BLaER1 treated with 17β-estradiol and CSF1 and Interleukin-3, amounts not matched to agents 10 nM and 100 nM (cell line): ENCODE measurements around the gene SORCS2.

Source experiments
- H3K27ac ChIP-seq, 11 experiments: shearing (Covaris generic); formaldehyde crosslinking; 2 replicates each; pipeline ENCODE4 v1.8.1; 2022
- H3K27me3 ChIP-seq, 11 experiments: shearing (Covaris generic); formaldehyde crosslinking; 2 replicates each; pipeline ENCODE4 v1.8.1; 2022
- H3K36me3 ChIP-seq, 11 experiments: shearing (Covaris generic); formaldehyde crosslinking; 2 replicates each; pipeline ENCODE4 v1.8.1; 2022
- H3K4me1 ChIP-seq, 10 experiments: shearing (Covaris generic); formaldehyde crosslinking; 2 replicates each; pipeline ENCODE4 v1.8.1; 2022
- H3K4me2 ChIP-seq, 11 experiments: shearing (Covaris generic); formaldehyde crosslinking; 2 replicates each; pipeline ENCODE4 v1.8.1; 2022
- H3K4me3 ChIP-seq, 10 experiments: shearing (Covaris generic); formaldehyde crosslinking; 2 replicates each; pipeline ENCODE4 v1.8.1; 2022
- H3K9ac ChIP-seq, 11 experiments: shearing (Covaris generic); formaldehyde crosslinking; 2 replicates each; pipeline ENCODE4 v1.8.1; 2022
- H3K9me3 ChIP-seq, 11 experiments: shearing (Covaris generic); formaldehyde crosslinking; replicated peaks in 1 of 11; 2 replicates each; pipeline ENCODE4 v1.8.1; 2022
- H4K20me1 ChIP-seq, 11 experiments: shearing (Covaris generic); formaldehyde crosslinking; 2 replicates each; pipeline ENCODE4 v1.8.1; 2022
- Cebpa-rat ChIP-seq, 11 experiments: shearing (Covaris generic); IDR thresholded peaks; 2 replicates each; pipeline ENCODE4 v1.8.1; 2022

SORCS2 gene

DNA sequence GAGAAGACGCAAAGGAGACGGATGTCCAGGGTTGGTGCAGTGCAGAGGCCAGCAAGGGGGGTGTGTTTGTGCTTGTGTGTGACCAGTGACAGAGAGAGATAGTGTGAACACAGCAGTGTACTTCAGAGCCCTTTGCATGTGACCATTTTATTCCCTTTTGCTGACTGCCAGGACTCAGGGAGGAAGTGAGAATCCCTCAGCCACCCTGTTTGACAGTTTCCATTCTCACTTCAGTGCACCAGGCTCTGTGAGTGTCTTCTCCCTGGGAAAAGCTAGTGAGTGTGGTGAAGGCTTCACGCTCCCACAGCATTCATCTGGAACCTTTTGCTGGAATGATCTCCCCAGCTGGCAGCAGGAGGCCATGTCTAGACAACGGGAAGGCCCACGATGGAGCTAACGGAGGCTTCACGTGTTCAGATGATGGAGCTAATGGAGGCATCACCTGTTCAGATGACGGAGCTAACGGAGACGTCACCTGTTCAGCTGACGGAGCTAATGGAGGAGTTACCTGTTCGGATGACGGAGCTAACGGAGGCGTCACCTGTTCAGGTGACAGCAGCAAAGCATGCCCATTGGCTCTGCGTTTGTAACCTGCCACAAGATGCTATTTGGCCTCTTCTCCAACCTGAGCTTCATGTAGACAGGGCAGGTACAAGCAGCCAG lies 551.9 kb downstream of the SORCS2 start:
- peaks cover 34 to 71% (median 39%) of the 10 kb centered on the region in 10 experiments for H3K4me1 ChIP-seq
- H3K4me3 ChIP-seq: 0 out of 20 replicates have a peak overlapping the region, but pooled peaks of 1 of the 10 experiments have one; percentile 29
- no peaks in the 10 kb centered on the region for H3K36me3 ChIP-seq
- peaks cover 0 to 7% (median 0%) of the 10 kb centered on the region in 11 experiments; a peak in 2 of 22 replicates for H3K27me3 ChIP-seq
- H3K4me2 ChIP-seq: peak overlapping the region; percentile 57 to 97 (median 81)
- no peaks in the 10 kb centered on the region for H3K9me3 ChIP-seq
- peak overlapping the region in 4 of 11 experiments; percentile 43 to 55 (median 44); a peak in 7 of 22 replicates for H3K9ac ChIP-seq
- H3K27ac ChIP-seq: peak overlapping the region in 10 of 11 experiments; percentile 5 to 70 (median 54); a peak in 14 of 22 replicates
- peaks cover 0 to 12% (median 0%) of the 10 kb centered on the region in 11 experiments; a peak in 3 of 22 replicates for H4K20me1 ChIP-seq
- no peak for TF ChIP-seq Cebpa-rat (IDR thresholded peaks at IDR 0.05)

DNA sequence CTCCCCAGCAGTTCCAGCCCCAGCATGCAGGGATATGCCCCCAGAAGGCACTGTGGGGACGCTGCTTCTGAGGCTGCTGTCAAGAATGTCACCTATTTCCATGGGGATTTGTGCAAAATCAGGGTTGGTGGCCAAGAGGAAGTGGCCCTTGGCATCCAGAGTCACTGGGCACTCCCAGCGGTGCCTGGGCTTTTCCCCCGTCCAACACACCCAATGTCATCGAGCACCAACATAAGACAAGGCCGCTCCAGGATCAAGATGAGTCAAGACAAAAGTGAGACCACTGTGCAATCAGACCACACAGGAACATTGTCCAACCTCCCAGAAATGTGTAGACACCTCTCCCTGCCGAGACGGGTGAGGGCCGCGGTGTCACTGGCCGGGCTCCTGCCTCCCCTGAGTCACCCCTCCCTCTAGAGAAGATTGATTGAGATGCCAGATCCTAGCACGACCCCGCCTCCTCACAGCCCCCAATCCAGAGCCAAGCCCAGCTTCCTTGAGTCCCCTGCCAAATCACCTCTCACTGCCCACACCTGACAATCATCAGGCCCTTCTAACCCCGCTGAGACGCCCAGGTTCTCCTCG lies 553.1 kb downstream of the SORCS2 start:
- Histone ChIP-seq H3K4me2 (peak overlapping the region; percentile 57 to 97 (median 81)), H3K36me3 (no peaks in the 10 kb centered on the region), H3K4me1 (peaks cover 26 to 79% (median 31%) of the 10 kb centered on the region in 10 experiments), H4K20me1 (peaks cover 0 to 5% (median 0%) of the 10 kb centered on the region in 11 experiments; a peak in 2 of 22 replicates), H3K9ac (no peak overlapping the region), H3K27me3 (no peaks in the 10 kb centered on the region), H3K27ac (no peak overlapping the region; a peak in 1 of 22 replicates), H3K4me3 (no peak overlapping the region), H3K9me3 (no peaks in the 10 kb centered on the region)
- TF ChIP-seq Cebpa-rat (IDR thresholded peaks at IDR 0.05): no peak

DNA sequence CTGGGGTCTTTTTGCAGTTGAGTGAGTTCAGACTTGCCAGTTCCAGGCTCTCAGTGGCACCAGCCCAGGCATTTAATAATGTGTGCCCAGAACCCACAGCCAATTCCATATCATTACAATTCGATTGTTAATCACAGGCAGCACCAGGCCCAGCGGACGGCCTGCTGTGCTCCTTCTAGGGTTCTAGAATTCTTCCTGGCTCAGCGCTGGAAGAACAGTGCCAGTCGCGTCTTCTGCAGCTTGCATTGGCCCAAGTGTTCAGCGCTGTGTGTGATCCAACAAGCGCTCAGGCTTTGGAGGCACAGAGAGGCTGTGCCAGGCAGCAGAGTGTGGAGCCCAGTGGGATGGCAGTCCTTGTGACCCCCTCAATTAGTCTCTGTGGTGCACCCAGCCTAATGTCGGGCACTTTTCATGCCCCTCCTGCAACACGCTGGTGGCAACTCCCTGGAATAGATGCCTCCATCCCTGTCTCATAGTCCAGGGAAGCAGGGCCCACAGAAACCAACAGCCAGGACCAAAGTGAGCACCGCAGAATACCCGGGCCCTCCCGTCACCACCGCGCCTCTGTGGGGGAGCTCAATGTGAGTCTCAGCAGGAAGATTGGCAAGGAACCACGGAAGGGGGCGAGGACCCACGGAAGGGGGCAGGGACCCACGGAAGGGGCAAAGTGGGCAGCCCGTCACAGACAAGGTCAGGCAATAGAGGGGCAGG lies 554.2 kb downstream of the SORCS2 start:
- no peaks in the 10 kb centered on the region for H3K9me3 ChIP-seq
- H3K4me1 ChIP-seq: peaks cover 25 to 82% (median 32%) of the 10 kb centered on the region in 10 experiments
- H4K20me1 ChIP-seq: peaks cover 0 to 5% (median 0%) of the 10 kb centered on the region in 11 experiments; a peak in 2 of 22 replicates
- H3K27me3 ChIP-seq: no peaks in the 10 kb centered on the region
- H3K9ac ChIP-seq: no peak overlapping the region
- TF ChIP-seq Cebpa-rat (IDR thresholded peaks at IDR 0.05): no peak
- H3K4me3 ChIP-seq: no peak overlapping the region
- H3K36me3 ChIP-seq: no peaks in the 10 kb centered on the region
- no peak overlapping the region for H3K27ac ChIP-seq
- peak overlapping the region in 2 of 11 experiments; percentile 95 to 97; a peak in 5 of 22 replicates for H3K4me2 ChIP-seq

DNA sequence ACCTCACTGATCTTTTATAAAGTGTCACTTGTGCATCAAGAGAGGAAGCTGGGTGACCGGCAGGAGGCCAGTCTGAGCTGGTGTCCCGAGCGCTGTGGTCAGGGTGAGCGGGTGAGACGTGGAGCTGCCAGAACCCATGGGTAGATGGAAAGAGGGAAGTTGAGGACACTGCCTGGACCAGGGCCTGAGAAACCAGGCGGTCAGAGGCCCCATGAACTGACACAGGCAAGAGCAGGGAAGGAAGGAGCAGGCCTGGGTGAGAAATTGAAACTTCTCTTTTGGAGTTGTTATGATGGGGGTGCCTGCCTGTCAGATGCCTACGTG lies 554.7 kb downstream of the SORCS2 start:
- Histone ChIP-seq H3K27ac (peak overlapping the region in 2 of 11 experiments; percentile 7 to 31; a peak in 1 of 22 replicates), H3K27me3 (no peaks in the 10 kb centered on the region), H3K9ac (peak overlapping the region in 2 of 11 experiments; percentile 14 to 21; a peak in 1 of 22 replicates), H3K36me3 (no peaks in the 10 kb centered on the region), H3K4me2 (peak overlapping the region in 2 of 11 experiments; percentile 95 to 97; a peak in 5 of 22 replicates), H4K20me1 (peaks cover 0 to 5% (median 0%) of the 10 kb centered on the region in 11 experiments; a peak in 2 of 22 replicates), H3K4me3 (no peak overlapping the region), H3K4me1 (peaks cover 25 to 80% (median 32%) of the 10 kb centered on the region in 10 experiments), H3K9me3 (no peaks in the 10 kb centered on the region)
- no peak for TF ChIP-seq Cebpa-rat (IDR thresholded peaks at IDR 0.05)

DNA sequence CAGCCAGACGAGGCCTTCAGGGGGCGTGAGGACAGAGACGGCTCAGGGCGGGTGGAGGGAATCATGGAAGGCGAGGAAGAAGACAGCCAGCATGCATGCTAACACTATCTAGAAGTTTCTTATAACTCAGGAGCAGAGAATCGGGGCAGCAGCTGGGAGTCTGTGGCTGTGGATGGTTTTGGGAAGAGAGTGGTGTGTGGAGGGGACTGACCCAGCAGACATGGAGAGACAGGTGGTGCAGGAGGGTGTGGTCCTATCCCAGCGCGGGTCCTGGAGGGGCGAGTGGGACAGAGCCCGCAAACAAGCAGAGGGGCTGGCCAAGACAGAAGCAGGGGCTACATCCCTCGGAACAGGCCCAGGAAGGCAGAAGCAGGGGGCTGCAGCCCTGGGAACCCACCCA lies 555.2 kb downstream of the SORCS2 start:
- H3K4me3 ChIP-seq: no peak overlapping the region
- peak overlapping the region in 2 of 11 experiments; percentile 95 to 97; a peak in 4 of 22 replicates for H3K4me2 ChIP-seq
- TF ChIP-seq Cebpa-rat (IDR thresholded peaks at IDR 0.05): no peak
- H3K9me3 ChIP-seq: no peaks in the 10 kb centered on the region
- no peaks in the 10 kb centered on the region for H3K27me3 ChIP-seq
- H3K27ac ChIP-seq: peak overlapping the region in 2 of 11 experiments; percentile 7 to 31; a peak in 1 of 22 replicates
- peaks cover 26 to 77% (median 32%) of the 10 kb centered on the region in 10 experiments for H3K4me1 ChIP-seq
- peak overlapping the region in 2 of 11 experiments; percentile 14 to 21; a peak in 3 of 22 replicates for H3K9ac ChIP-seq
- no peaks in the 10 kb centered on the region for H3K36me3 ChIP-seq
- peaks cover 0 to 5% (median 0%) of the 10 kb centered on the region in 11 experiments; a peak in 2 of 22 replicates for H4K20me1 ChIP-seq

DNA sequence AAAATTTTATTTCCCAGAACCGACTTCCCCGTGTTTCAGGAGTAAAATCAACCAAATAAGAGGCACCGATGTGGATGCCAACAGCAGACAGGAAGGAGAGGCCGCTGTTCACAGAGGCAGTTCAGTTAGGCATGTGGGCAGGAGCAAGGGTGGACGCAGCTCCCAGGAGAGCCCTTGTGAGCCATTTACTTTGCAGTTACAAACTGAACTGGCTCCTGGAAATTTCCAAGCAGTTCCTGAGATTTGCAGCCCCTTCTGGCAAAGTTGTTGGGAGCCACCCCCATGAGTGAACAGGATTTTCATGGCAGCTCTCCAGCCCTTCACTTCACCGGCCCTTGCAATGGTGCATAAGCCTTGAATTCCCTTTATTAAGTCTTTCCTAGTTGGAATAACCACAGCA lies 558.2 kb downstream of the SORCS2 start:
- H3K4me1 ChIP-seq: peaks cover 0 to 57% (median 7%) of the 10 kb centered on the region in 10 experiments; a peak in 18 of 20 replicates
- TF ChIP-seq Cebpa-rat (IDR thresholded peaks at IDR 0.05): no peak
- H4K20me1 ChIP-seq: peaks cover 0 to 7% (median 0%) of the 10 kb centered on the region in 11 experiments; a peak in 2 of 22 replicates
- no peak overlapping the region for H3K27ac ChIP-seq
- no peak overlapping the region for H3K4me3 ChIP-seq
- H3K9ac ChIP-seq: no peak overlapping the region
- no peaks in the 10 kb centered on the region for H3K36me3 ChIP-seq
- peaks cover 0 to 4% (median 0%) of the 10 kb centered on the region in 11 experiments; a peak in 3 of 22 replicates for H3K27me3 ChIP-seq
- no peaks in the 10 kb centered on the region for H3K9me3 ChIP-seq
- peak overlapping the region in 4 of 11 experiments; percentile 9 to 28 (median 17); a peak in 4 of 22 replicates for H3K4me2 ChIP-seq

DNA sequence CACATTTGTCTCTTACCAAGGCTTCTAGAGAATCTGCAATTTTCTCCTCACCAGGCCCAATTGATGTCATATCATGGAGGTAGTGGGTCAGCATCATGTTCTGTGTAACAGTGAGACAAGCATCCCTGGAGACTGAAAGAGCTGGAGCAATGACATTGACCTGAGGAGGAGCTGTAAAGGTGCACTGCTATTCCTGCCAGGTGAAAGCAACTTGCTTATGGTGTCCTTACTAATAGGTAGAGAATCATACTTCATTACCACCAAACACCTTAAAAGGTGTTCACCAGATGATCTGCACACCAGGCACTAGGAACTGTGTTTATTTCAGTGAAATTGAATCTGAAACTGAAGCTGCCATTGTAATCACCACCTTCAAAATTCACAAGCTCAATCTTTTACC lies 558.6 kb downstream of the SORCS2 start:
- H3K36me3 ChIP-seq: no peaks in the 10 kb centered on the region
- no peak overlapping the region for H3K27ac ChIP-seq
- no peak overlapping the region for H3K4me3 ChIP-seq
- no peak for TF ChIP-seq Cebpa-rat (IDR thresholded peaks at IDR 0.05)
- H3K4me1 ChIP-seq: peaks cover 0 to 57% (median 6%) of the 10 kb centered on the region in 10 experiments; a peak in 14 of 20 replicates
- H4K20me1 ChIP-seq: peaks cover 0 to 12% (median 0%) of the 10 kb centered on the region in 11 experiments; a peak in 3 of 22 replicates
- H3K9me3 ChIP-seq: no peaks in the 10 kb centered on the region
- H3K9ac ChIP-seq: no peak overlapping the region
- H3K27me3 ChIP-seq: peaks cover 0 to 9% (median 0%) of the 10 kb centered on the region in 11 experiments; a peak in 3 of 22 replicates
- no peak overlapping the region for H3K4me2 ChIP-seq

DNA sequence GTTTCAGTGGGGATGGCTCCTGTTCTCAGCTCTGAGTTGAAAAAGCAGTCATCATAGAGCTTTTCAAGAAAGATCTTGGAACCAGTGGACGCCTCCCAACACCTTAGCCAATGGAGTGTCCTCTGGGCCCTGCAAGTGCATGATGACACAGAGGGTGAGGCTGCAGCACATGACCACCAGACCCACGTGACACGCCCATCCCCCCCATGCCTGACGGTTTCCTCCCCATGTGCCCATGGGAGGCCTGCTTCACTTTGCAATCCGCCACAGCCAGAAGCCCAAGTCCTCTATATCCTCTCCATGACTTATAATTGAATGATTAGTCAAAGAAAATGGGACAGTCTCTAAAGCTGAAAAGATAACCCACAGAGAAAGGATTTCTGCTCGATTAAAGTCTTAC lies 560.3 kb downstream of the SORCS2 start:
- H3K9me3 ChIP-seq: no peaks in the 10 kb centered on the region
- TF ChIP-seq Cebpa-rat (IDR thresholded peaks at IDR 0.05): no peak
- H3K4me3 ChIP-seq: no peak overlapping the region
- H3K27me3 ChIP-seq: peaks cover 0 to 10% (median 0%) of the 10 kb centered on the region in 11 experiments; a peak in 3 of 22 replicates
- H3K4me2 ChIP-seq: peak overlapping the region in 6 of 11 experiments; percentile 3 to 62 (median 34); a peak in 8 of 22 replicates
- no peaks in the 10 kb centered on the region for H3K36me3 ChIP-seq
- peaks cover 11 to 57% (median 20%) of the 10 kb centered on the region in 10 experiments for H3K4me1 ChIP-seq
- H3K9ac ChIP-seq: no peak overlapping the region
- H3K27ac ChIP-seq: no peak overlapping the region
- H4K20me1 ChIP-seq: peaks cover 0 to 18% (median 0%) of the 10 kb centered on the region in 11 experiments; a peak in 3 of 22 replicates
